HepG2 (cell line): ENCODE data around the gene MRPL36. TPM values are rescaled to one million over a fixed set of nuclear protein-coding genes. Genes with fewer than 3 reads are reported as not detected.

Source experiments
- ATF7 ChIP-seq, 2 experiments: fragments of 450-650 bp in 1 of 2; sonication (generic) in 1 of 2; formaldehyde crosslinking in 1 of 2; IDR thresholded peaks; 2 replicates each; pipeline versions ENCODE4 v1.4.0 to v1.6.1; 2016 to 2020; ENCODE audit warnings: antibody characterized with exemption in 1 of 2, mild to moderate bottlenecking in 1 of 2, missing genetic modification reagents in 1 of 2
- ATM ChIP-seq: fragments of 450-650 bp; IDR thresholded peaks from 2 replicates; pipeline ENCODE4 v1.7.1; 2017; ENCODE audit warnings: mild to moderate bottlenecking, borderline replicate concordance
- DZIP1 ChIP-seq: sonication (generic); formaldehyde crosslinking; IDR thresholded peaks from 2 replicates; pipeline ENCODE4 v1.5.0; 2020; ENCODE audit warnings: mild to moderate bottlenecking, missing genetic modification reagents
- ETV5 ChIP-seq: IDR thresholded peaks from 2 replicates; pipeline ENCODE4 v1.6.1; 2018; ENCODE audit warnings: missing biosample characterization, missing genetic modification reagents, inconsistent platforms, borderline replicate concordance
- FIP1L1 ChIP-seq: fragments of 200-400 bp; formaldehyde crosslinking; IDR thresholded peaks from 2 replicates; pipeline ENCODE4 v1.6.1; 2018; ENCODE audit warnings: low read depth, mild to moderate bottlenecking, low read length, moderate library complexity, borderline replicate concordance; ENCODE audit not compliant: insufficient read depth
- HDAC2 ChIP-seq: sonication (generic); formaldehyde crosslinking; IDR thresholded peaks from 2 replicates; pipeline ENCODE4 v1.4.0; 2020; ENCODE audit warnings: missing genetic modification reagents
- HMG20B ChIP-seq: conservative IDR thresholded peaks from 2 replicates; pipeline ENCODE4 v1.6.1; 2016; ENCODE audit warnings: missing genetic modification reagents, missing compliant biosample characterization
- PRMT3 ChIP-seq: sonication (generic); formaldehyde crosslinking; IDR thresholded peaks from 2 replicates; pipeline ENCODE4 v1.8.1; 2022; ENCODE audit warnings: low read depth, mild to moderate bottlenecking, moderate library complexity, missing genetic modification reagents, borderline replicate concordance
- RFXANK ChIP-seq: IDR thresholded peaks from 2 replicates; pipeline ENCODE4 v1.6.1; 2016
- STAT6 ChIP-seq: sonication (generic); formaldehyde crosslinking; IDR thresholded peaks from 2 replicates; pipeline ENCODE4 v1.4.0; 2020; ENCODE audit warnings: missing genetic modification reagents, mild to moderate bottlenecking, borderline replicate concordance
- THAP11 ChIP-seq: IDR thresholded peaks from 2 replicates; pipeline ENCODE4 v1.6.1; 2016; ENCODE audit warnings: missing biosample characterization, missing genetic modification reagents
- WIZ ChIP-seq: sonication (generic); formaldehyde crosslinking; IDR thresholded peaks from 2 replicates; pipeline ENCODE4 v1.5.1; 2020; ENCODE audit warnings: mild to moderate bottlenecking, missing genetic modification reagents
- ZBTB42 ChIP-seq: sonication (generic); formaldehyde crosslinking; IDR thresholded peaks from 2 replicates; pipeline ENCODE4 v1.5.0; 2020; ENCODE audit warnings: mild to moderate bottlenecking, missing genetic modification reagents
- ZNF17 ChIP-seq: sonication (generic); formaldehyde crosslinking; IDR thresholded peaks from 2 replicates; pipeline ENCODE4 v1.5.0; 2020; ENCODE audit warnings: mild to moderate bottlenecking, missing genetic modification reagents
- ZNF775 ChIP-seq: sonication (generic); formaldehyde crosslinking; IDR thresholded peaks from 2 replicates; pipeline ENCODE4 v1.4.0; 2020; ENCODE audit warnings: missing genetic modification reagents, mild to moderate bottlenecking, moderate library complexity, borderline replicate concordance
- ZNF850 ChIP-seq: sonication (generic); formaldehyde crosslinking; conservative IDR thresholded peaks from 2 replicates; pipeline ENCODE4 v1.9.0; 2021; ENCODE audit warnings: mild to moderate bottlenecking, missing genetic modification reagents
- ZSCAN31 ChIP-seq: sonication (generic); formaldehyde crosslinking; IDR thresholded peaks from 2 replicates; pipeline ENCODE4 v1.5.0; 2020; ENCODE audit warnings: low read depth, mild to moderate bottlenecking, missing genetic modification reagents
- polyA plus RNA-seq, 8 experiments: library from polyadenylated mRNA; depleted of rRNA in 3 of 8; stranded (reverse) in 7 of 8; unstranded in 1 of 8; fragments of >200 nt; fragmentation: Illumina TruSeq in 4 of 8; extraction: Trizol in 4 of 8; gene quantifications; 2 replicates each; pipeline versions ENCODE4 v1.2.1 to v1.2.3, GENCODE V29; 2011 to 2016; ENCODE audit warnings: low read depth in 4 of 8, missing spikeins in 1 of 8, mixed read lengths in 1 of 8; ENCODE audit not compliant: insufficient read depth in 1 of 8
- total RNA-seq, 5 experiments: library from RNA; depleted of rRNA; stranded (reverse); fragments of >200 nt; fragmentation: Illumina TruSeq; extraction: Trizol; gene quantifications; 2 replicates each; pipeline ENCODE4 v1.2.3, GENCODE V29; 2016; ENCODE audit warnings: low read depth in 1 of 5
- TF ChIP-seq, protein P1 (sequence below): IDR thresholded peaks from 2 replicates; pipeline ENCODE4 v1.6.1; 2018; ENCODE audit warnings: missing genetic modification reagents, mild to moderate bottlenecking, missing compliant biosample characterization
- TF ChIP-seq, protein P2 (sequence below): IDR thresholded peaks from 2 replicates; pipeline ENCODE4 v1.6.1; 2016; ENCODE audit warnings: low read depth, borderline replicate concordance
- TF ChIP-seq, protein P3 (sequence below): sonication (generic); formaldehyde crosslinking; IDR thresholded peaks from 2 replicates; pipeline ENCODE4 v1.4.0; 2020; ENCODE audit warnings: mild to moderate bottlenecking, missing genetic modification reagents

The MRPL36 gene
- total and polyA plus RNA-seq, 2 of the 13 experiments (the other 11 are each of a cell fraction or from before 2014, with no cell fraction given): 71.3 to 113 TPM

GRCh38 chr5:1801222-1801966 is 1.8 kb upstream of the MRPL36 start, which contains the start of gene NDUFS6 (continued):
- TF ChIP-seq, protein P1, sequence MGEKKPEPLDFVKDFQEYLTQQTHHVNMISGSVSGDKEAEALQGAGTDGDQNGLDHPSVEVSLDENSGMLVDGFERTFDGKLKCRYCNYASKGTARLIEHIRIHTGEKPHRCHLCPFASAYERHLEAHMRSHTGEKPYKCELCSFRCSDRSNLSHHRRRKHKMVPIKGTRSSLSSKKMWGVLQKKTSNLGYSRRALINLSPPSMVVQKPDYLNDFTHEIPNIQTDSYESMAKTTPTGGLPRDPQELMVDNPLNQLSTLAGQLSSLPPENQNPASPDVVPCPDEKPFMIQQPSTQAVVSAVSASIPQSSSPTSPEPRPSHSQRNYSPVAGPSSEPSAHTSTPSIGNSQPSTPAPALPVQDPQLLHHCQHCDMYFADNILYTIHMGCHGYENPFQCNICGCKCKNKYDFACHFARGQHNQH (CRISPR knock-in tag): no peak
- TF ChIP-seq ZSCAN31 (CRISPR knock-in tag) (peak; percentile 93), ZBTB42 (CRISPR knock-in tag) (no peak), RFXANK (CRISPR knock-in tag) (no peak), FIP1L1 (no peak), ATF7 (IDR thresholded peaks at IDR 0.05) (no peak), ATF7 (CRISPR knock-in tag; IDR thresholded peaks at IDR 0.05) (peak; percentile 61; the same call in 1 of the 2 replicates), ATM (no peak), PRMT3 (CRISPR knock-in tag) (no peak), ZNF775 (CRISPR knock-in tag) (no peak), ETV5 (no peak), ZNF17 (CRISPR knock-in tag) (no peak), STAT6 (CRISPR knock-in tag) (peak; percentile 69; the same call in 1 of the 2 replicates), ZNF850 (no peak), HMG20B (CRISPR knock-in tag) (no peak), THAP11 (CRISPR knock-in tag) (peak; percentile 86), DZIP1 (CRISPR knock-in tag) (peak; percentile 85), WIZ (CRISPR knock-in tag) (no peak; the same call in 1 of the 2 replicates), HDAC2 (CRISPR knock-in tag) (peak; percentile 76)
- TF ChIP-seq, protein P2, sequence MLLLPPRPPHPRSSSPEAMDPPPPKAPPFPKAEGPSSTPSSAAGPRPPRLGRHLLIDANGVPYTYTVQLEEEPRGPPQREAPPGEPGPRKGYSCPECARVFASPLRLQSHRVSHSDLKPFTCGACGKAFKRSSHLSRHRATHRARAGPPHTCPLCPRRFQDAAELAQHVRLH (CRISPR knock-in tag): no peak; the same call in 1 of the 2 replicates
- TF ChIP-seq, protein P3, sequence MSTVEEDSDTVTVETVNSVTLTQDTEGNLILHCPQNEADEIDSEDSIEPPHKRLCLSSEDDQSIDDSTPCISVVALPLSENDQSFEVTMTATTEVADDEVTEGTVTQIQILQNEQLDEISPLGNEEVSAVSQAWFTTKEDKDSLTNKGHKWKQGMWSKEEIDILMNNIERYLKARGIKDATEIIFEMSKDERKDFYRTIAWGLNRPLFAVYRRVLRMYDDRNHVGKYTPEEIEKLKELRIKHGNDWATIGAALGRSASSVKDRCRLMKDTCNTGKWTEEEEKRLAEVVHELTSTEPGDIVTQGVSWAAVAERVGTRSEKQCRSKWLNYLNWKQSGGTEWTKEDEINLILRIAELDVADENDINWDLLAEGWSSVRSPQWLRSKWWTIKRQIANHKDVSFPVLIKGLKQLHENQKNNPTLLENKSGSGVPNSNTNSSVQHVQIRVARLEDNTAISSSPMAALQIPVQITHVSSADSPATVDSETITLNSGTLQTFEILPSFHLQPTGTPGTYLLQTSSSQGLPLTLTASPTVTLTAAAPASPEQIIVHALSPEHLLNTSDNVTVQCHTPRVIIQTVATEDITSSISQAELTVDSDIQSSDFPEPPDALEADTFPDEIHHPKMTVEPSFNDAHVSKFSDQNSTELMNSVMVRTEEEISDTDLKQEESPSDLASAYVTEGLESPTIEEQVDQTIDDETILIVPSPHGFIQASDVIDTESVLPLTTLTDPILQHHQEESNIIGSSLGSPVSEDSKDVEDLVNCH (CRISPR knock-in tag): no peak
